Ramos (cell line): ENCODE measurements around the gene ZW10.
"Not testable (repeated sequence)": the region's sequence is repeated elsewhere in the genome, so short reads cannot be mapped to it uniquely, and the experiment has no call there.

Experiments
- in situ Hi-C: fragments of 300-500 bp; cut with MboI; formaldehyde crosslinking; loops from one replicate; pipeline ENCODE4 v1.14.3; 2022; ENCODE audit warnings: low sequenced_read_pairs; ENCODE audit not compliant: unreplicated experiment

Gene ZW10

DNA sequence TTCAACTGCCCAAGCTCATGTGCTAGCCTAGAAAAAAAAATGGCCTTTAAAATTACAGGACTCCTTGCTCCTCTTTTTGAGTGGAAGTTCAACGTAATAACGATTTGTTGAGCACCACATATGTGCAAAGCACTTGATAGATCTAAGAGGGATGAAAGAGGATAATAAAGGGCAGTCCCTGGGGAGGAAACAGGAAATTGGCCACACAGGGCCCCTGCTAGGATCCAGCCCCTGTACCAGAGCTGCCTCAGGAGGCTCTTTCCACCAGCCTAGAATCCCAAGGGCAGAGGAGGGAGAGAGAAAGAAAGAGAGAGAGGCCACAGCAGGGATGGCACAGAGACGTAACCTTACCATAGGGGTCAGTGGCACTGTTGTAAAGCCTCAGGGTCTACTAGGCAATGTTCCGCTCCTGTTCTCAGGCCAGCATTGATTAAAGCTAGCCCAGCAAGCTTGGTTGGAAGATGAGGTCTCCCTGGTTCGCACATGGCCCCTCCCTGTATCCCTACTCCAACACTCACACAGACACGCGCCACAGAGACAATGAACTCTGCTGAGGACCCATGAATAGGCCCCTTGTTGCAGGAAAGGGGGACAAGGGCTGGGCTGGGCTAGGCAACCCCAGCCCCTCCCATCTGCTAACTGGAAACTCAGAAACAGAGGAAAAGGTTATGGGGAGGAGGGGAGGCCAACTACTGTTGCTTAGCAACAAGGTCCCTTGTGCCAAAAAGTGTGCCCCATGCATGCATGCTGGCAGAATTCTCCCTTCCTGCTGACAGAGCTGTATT is 67.4 kb downstream of the ZW10 start, which contains the start of gene TMPRSS5:
TMPRSS5 (minus strand) TSS at position 438 of the 785 bp plus-strand sequence; CDS start at position 354, 84 bp downstream.
- in situ Hi-C loops = no loop called here

DNA sequence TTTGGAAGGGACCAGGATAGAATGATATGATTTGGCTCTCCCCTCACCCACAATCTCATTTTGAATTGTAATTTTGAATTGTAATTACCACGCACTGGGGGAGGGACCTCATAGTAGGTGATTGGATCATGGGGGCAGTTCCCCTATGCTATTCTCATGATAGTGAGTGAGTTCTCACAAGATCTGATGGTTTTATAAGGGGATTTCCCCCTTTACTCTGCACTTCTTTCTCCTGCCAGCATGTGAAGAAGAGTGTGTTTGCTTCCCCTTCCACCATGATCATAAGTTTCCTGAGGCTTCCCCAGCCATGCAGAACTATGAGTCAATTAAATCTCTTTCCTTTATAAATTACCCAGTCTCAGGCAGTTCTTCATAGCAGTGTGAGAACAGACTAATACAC is 69.9 kb downstream of the ZW10 start:
- in situ Hi-C loops = not testable (repeated sequence)

DNA sequence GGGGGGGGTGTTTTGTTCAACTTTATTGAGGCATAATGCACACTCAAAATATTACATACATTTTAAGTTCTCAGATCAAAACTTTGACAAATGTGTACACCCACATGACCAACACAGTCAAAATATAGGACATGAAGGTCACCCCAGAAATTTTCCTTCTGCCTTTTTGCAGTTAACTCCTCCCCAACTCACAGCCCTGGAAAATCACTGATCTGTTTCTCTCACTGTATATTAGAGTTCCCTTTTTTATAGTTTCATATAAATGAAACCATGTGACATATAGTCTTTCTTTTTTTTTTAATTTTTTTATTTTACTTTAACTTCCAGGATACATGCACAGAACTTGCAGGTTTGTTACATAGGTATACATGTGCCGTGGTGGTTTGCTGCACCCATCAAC is 72.0 kb downstream of the ZW10 start:
- in situ Hi-C loops = no loop called here

DNA sequence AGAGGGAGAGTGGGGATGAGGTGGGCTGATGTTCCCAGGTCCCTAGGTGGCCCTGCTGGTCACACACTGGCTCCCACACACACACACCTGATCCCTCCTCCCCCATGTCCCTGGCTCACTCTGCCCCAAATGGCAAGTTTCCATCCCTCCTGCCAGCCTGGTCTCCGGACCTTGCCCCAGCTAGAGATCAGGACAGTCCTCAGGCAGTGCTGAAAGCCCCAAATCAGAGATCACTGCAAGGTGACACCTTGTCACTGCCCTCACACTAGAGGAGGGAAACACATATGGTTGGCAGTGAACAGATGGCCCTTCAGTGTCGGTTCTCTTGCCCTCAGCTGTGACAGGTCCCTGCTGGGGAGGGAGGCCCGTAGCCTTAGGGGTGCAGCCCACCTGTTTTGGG is 75.0 kb downstream of the ZW10 start:
- in situ Hi-C loops = no loop called here

DNA sequence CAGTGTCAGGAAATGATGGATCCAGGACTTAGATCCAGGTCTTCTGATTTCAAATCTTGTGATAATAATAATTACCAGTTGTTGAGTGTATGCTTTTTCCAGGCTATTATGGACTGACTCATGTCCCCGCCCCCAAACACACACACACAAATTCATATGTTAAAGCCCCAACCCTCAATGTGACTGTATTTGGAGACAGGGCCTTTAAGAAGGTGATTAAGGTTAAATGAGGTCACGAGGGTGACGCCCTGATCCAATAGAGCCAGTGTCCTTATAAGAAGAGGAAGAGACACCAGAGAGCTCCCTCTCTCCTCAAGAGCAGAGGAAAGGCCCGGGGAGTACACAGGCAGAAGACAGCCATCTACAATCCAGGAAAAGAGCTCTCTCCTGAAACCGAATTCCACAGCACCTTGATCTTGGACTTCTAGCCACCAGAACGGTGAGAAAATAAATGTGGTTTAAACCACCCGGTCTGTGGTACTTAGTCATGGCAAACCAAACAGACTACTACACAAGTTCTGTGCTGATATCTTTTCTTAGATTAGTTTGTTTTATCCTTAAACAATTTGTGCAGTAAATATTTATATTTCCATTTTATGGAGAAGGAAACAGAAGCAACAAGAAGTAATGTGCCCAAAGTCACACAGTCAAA is 75.6 kb downstream of the ZW10 start:
- in situ Hi-C loops = no loop called here

DNA sequence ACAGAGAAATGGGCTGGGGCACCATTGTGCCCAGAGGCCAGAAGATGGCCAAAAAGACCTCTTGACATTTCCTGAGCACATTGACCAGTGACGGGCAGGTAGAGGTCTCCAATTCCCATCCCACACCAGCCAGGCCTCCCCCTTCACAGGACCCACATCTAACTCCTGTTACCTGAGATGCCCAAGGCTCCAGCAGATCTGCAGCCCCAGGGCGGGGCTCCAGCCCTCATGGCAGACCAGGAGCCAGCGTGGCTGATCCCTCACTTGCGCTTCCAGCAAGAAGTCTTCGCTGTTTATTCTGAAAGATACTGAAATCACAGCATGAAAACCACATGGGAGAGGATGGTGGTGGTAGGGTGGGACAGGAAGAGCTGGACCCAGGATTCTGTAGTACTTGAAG is 76.4 kb downstream of the ZW10 start:
- in situ Hi-C loops = no loop called here

DNA sequence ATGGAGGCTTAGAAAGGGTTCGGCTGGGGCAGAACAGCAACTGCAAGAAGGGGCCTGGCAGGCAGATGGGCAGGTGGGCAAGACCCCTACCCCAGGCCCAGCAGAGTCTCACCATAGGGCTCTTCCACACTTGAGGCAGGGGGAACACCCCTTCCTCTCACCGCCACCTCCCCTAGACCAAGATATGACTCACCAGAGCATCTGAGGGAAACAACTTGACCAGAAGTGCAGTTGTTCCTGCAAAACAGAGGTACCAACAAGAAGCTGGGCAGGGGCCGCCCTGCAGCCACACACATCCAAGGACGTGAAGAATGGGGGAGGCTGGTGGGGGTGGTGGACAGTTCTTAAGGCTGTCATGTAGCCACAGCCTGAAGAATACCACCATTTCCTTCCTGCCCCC is 78.3 kb downstream of the ZW10 start:
- in situ Hi-C loops = no loop called here

DNA sequence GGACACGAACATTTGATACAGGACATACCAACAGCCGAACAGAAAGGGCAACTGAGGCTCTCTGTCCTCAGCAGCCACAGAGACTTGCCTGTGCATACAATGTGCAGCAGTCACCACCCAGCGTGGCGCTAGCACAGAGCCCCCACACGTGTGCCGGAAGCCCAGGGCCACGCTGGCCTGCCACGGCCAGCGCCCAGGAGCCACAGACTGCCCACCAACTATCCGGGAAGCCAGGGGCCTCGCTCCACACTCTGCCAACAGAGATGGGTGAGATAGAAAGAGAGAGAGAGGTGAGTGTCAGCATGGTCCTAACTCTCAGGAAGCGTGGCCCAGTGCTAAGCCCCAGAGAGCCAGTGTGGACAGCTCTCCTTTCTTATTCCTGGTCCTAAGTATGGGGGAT is 79.1 kb downstream of the ZW10 start:
- in situ Hi-C loops = no loop called here

DNA sequence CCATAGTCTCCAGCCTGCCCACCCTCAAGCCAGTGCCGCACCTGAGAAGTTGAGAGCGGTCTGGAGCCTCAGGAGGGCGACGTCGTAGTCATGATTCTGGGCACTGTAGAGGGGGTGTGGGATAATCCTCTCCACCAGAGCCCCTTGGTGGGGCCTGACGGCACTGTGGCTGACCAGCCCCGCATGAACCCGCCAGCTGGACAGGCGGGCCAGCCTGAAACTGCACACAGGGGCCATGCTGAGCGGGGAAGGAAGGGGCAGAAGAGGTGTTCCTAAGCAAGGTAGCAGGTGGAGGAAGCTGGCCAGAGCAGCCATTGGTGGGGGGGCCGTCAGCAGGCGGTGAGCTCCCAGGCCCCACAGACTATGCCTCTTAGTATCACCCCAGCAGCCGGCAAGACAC is 80.5 kb downstream of the ZW10 start:
- in situ Hi-C loops = no loop called here

DNA sequence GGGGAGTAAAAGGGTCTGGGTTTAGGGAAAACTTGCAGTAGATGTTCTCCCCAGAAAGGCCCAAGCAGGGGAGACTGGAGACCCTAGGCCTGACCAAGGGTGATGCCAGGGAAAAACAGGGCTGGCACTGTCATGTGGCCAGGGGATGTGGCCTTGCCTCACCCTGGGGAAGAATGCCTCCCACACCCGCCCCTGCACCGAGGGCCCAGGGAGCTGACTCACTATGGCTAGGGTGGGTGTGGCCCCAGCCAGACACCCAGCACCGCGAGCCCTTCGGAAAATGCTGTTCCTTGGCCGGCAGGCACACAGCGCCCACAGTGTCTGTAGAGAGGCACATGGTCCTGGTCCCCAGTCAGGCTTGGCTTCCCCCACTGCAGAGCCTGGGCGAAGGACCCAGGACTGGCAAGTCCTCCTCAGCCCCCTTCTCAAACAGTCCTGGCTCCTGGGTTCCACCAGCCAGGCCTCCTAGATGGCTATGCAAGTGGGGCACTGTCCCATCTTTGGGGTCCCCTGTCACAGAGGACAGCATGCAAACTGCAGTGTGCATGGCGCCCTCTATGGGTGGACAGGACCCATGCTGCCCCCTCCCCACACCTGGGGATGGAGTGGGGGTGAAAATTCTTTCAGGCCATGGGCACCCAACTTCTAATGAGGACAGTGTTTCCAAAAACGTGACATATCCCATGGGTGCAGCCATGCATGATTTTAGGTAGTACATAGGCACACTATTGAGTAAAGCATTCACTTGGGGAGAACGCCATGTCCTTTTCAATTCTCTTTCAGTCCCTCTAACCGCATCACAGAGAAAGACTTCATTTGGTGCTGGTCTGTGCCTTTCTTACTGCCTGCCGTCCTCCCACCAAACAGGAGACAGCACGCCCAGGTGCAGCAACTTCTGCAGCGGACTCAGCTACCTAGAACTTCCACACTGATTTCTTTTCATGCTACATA is 82.6 kb downstream of the ZW10 start:
- in situ Hi-C loops = no loop called here

DNA sequence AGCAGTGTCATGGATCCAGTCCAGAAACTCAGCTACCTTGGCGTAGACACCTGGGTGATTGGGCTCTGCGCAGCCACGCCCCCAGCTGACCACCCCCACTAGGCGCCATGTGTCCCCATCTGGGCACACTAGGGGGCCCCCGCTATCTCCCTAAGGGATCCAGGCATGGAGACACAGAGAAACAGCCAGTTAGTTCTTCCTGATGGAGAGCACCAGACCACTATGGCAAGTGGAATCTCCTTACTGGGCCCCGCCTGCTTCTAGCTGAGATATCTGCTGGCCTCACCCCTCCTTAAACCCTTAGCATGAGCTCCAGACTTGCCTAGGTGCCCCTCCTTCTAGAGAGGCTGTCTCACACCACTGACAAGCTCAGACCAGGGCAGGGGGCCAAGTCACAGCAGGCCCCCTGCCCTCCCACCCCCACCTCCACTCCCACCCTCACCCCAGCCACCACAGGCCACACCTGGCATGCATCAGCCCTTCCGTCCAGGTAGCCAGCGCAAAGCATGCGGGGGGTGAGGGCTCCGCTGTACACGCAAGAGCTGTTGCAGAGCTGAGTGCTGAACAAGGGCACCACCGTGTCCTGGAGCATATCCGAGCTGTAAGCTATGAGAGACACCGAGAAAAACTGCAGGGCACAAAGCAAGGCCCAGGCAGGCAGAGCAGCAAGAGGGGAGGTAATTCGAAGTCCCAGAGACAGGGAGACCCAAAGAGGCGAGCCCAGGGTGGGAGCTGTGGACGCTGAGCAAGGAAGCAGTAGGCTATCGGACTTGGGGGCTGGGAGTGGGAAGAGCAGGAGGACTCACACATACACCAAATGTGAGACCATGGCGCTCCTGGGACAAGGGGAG is 83.5 kb downstream of the ZW10 start:
- in situ Hi-C loops = no loop called here

DNA sequence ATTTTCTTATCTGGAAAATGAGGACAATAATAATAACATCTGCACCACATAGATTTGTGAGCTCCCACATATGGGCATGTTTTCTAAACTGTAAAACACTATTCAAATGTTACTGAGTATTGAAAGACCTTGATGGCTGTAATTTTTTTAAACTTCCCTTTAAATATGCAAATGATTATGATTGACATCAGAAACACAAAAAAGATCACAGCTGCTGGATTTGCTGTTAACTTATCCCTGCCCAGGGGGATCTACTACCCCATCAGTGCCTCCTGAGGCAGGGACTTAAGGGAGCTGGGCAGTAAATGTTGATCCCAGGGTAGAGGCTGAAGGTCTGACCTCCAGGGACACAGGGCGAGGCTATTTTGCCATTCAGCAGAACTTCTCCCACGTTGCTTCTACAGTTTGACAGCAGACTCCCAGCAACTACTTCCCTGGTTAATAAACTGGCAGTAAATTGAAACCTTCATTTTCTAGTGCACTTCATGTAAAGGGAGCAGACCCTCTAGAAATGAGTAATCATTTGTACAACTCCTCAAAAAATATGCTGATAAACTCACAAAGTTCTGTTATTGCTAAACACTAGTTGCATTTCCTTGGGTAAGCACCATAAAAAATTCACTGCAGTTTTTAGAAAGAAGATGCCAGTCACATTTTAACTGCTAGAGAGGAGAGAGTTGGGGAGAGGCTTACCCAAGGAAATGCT is 87.7 kb downstream of the ZW10 start:
- in situ Hi-C loops = no loop called here

DNA sequence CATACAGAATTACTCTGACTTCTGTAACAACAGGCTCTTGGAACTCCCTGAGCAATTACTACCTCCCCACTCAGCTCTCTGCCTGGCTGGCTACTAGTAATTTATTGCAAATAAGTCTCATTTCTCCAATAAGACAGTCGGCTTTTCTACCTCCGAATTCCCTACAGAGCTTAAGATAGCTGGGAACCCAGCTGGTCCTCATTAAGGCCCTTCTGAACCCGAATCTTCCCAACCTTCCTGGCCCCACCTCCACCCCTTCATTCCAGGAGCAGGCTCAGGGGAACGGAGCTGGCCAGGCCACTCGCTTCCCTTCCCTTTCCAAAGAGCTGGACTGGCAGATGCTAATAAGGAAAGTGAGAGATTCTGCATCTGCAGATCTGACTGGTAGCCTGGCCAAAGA is 89.0 kb downstream of the ZW10 start:
- in situ Hi-C loops = no loop called here

DNA sequence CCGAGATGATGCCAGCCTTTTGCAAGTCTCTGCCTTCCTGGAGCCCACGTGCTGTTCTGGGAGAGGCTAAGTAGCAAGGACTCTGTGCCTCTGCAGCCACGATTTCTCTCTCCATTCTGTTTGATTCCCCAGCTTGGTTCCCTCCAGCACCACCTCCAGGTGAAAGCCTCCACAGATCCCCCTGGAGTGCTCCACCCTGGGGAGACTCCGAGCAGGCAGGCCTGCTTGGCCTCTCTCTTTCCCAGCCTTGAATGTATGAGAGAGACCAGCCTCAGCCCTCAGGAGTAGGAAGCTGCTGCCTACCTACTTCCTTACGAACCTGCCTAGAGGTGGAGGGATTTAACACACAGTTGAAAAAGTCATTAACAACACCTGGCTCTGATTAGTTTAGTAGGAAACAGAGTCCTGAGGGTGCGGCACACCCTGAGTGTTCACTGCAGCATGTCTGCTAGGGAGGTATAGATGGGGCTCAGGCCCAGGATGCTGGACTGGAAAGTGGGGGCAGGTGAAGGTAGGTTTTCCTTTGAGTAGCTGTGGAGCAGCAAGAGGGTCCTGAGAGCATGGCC is 89.9 kb downstream of the ZW10 start:
- in situ Hi-C loops = no loop called here
